Breast epithelium (tissue), 3 donors: ENCODE results near the gene IGLL1.

Source experiments
- CTCF ChIP-seq, 3 donors: fragments of 450-650 bp; IDR thresholded peaks; one replicate each; pipeline ENCODE4 v1.5.1; 2016 to 2017; ENCODE audit warnings: antibody characterized with exemption in 3 of 3, mild to moderate bottlenecking in 3 of 3, moderate library complexity in 3 of 3
- POLR2AphosphoS5 ChIP-seq, 3 donors: sonication (generic); formaldehyde crosslinking; IDR thresholded peaks; one replicate each; pipeline ENCODE4 v1.6.1; 2017; ENCODE audit warnings: antibody characterized with exemption in 3 of 3

- TF ChIP-seq CTCF (IDR thresholded peaks at IDR 0.05) (no peak), POLR2AphosphoS5 (IDR thresholded peaks at IDR 0.05) (no peak)
These were observed 46.3 kb downstream of the IGLL1 start for GRCh38 chr22:23533771-23534191.
